ENCODE measurements around the gene BABAM2.

BABAM2 gene

DNA sequence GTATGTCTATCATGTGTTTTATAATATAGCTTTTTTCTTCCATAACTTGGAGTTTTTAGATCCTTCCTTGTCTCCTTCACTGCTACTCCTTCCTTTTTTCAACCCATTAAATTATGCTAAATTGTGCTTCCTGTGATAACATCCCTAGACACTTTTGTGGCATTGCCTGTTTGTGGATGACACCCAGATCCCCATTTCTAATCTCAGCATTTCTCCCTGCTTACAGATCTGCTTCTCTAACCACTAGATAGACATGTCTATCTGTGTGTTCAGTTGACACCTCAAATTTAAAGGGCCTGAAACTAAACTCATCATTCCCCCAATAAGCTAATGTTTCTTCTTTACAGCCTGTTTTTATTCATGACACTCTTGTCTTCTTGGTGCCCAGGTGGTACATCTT, 244.8 kb downstream of the BABAM2 start:
- DNase-seq = no peak

DNA sequence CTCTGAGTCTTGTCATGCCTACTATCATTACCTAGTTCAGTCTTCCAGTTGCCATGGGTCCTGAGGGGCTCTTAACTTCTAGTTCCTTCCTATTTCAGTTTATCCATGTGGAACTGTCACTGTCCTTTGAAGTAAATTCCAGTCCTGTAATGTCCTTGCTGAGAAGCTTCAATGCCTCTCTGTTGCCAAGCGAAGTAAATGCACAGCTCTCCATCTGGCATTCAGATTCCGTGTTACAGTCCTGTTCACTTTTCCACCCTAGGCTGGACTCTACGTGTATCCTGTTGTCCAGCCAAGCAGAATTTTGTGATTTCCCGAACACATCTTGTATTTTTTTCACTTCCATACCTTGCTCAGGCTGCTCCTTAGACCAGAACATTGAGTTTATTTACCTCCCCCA, 245.3 kb downstream of the BABAM2 start:
- no peak for DNase-seq

- DNase-seq = no peak
These were observed 246.0 kb downstream of the BABAM2 start for GRCh38 chr2:28136556-28136955.

DNA sequence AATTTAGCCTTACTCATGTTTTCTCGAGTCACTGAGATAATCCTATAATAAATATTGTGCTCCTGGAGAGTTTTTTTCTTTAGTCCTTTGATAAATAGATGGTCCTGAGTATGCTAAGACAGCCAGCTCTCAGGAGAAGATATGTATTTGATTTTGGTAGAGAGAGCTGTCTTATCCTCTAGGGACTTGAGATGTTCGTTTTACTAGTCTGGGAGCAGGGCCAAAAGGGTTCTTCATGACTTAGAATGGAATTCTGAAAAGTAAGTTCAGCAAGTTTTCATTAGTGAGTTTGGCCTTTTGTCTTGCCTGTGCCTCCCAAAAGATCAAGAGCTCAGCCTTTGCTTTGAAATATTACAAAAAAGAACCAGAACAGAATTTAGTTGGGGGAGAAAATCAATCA, 246.7 kb downstream of the BABAM2 start:
- no peak for DNase-seq

- DNase-seq = no peak
These were observed 251.9 kb downstream of the BABAM2 start for GRCh38 chr2:28142386-28142785.

GRCh38 chr2:28148000-28148399, 257.5 kb downstream of the BABAM2 start:
- DNase-seq = no peak

- DNase-seq = no peak
These were observed 258.0 kb downstream of the BABAM2 start for GRCh38 chr2:28148566-28148965.

DNA sequence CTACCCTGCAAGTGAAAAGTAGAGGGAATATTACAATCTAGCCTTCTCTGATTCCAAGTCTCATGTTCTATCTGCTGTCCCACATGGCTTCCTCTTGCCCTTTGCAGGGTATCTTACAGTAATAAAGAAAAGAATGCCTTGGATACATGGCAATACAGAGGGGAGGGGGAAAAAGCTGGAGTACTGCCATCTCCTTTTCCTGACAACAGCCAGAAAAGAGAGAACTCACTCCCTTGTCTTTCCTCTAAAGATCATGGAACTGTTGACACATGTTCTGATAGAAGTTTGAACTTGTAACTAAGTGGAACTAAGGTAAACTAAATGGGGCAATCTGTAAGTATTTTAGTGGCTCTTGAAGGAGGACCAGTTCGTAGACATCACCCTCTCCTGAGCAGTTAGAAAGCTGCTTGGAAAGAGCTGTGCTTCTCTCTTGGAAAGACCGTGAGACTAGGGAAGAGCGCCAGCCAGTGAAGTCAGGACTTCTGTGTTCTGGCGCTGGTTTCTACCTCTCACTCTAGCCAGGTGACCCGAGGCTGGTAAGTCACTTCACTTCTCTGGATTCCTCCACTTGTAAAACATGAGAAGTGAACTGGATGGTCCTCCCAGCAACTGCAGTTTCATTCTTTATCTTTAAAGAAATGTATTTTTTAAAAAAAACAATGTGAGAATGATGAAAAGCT, 259.8 kb downstream of the BABAM2 start:
- DNase-seq = no peak

- DNase-seq = no peak
These were observed 260.5 kb downstream of the BABAM2 start for GRCh38 chr2:28150994-28151393.

GRCh38 chr2:28152585-28153280, 262.2 kb downstream of the BABAM2 start:
- no peak for DNase-seq

- no peak for DNase-seq
These were observed 263.3 kb downstream of the BABAM2 start for GRCh38 chr2:28153851-28154250.

DNA sequence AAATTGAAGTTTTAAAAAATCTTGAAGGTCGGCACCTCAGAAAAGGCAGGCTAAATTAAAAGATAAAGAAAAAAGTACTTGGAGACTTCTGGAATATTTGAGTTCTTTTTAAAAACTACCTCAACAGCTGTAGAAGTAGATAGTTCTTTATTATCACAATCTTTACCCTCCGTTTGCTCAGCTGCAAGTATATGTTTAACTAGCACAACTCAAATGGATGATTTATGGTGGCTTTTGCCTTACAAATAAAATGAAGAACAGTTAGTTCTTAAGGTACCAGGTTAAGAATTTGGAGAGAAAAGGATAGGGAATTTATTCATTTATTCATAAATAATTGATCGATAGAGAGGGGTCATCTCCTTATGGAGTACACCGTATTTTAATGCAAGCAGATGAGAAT, 264.6 kb downstream of the BABAM2 start:
- DNase-seq = no peak

GRCh38 chr2:28155627-28156026, 265.1 kb downstream of the BABAM2 start:
- no peak for DNase-seq

DNA sequence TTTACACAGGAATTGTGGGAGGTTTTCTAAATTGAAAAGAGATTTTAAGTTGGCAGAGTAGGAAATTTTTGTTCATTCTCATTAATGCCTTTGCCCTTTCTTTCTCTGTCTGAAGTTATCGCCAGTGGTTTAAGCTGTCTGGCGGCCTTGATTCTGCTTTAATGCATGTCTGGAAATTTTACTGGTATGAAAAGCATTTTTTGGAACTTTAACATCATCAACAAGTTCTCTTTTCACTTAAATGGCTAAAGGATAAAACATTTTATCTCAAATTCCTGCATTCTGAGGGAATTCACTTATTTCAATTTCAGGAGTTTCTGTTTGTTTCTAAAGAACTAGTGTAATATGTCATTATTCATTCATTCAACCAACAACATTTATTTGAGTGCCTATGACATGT, 268.3 kb downstream of the BABAM2 start:
- no peak for DNase-seq

DNA sequence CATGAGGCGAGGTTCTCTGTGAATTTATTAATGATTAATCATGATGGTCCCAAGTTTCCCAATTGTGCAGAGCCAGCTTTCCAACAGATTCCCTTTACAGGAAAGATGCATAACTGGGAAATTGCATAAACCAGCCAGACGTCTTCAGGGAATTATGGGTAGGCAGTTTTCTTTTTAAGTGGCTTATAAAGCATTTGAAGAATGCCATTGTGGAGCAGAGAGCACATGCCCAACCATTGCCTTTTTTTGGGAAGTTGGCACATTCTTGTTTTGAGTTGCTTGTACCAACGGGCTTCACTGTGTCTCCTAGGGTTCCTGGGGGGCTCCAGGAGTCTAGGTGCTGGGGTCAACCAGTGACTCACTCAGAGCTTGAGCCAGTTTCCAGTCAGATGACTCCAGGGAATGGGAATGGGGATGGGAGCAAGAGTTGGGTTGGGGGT, 270.5 kb downstream of the BABAM2 start:
- DNase-seq = no peak

DNA sequence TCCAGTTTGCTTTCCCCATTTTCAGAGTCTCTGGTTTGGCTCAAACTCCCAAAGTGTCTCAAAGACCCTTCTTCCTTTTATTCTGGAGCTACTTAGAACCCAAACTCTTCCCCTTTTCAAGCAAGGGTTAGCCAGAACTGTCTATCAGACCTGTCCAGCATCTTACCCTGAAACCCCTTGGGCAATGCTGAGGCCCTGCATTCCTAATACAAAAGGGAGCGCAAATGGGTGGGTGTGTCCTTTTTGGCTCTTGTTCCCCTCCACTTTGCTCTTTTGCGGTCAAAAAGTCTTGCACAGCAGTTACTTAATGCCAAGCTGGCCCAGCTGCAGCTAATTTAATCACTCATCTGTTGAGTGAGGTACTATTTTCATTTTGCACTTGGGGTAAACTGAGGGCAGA, 270.9 kb downstream of the BABAM2 start:
- DNase-seq = no peak

DNA sequence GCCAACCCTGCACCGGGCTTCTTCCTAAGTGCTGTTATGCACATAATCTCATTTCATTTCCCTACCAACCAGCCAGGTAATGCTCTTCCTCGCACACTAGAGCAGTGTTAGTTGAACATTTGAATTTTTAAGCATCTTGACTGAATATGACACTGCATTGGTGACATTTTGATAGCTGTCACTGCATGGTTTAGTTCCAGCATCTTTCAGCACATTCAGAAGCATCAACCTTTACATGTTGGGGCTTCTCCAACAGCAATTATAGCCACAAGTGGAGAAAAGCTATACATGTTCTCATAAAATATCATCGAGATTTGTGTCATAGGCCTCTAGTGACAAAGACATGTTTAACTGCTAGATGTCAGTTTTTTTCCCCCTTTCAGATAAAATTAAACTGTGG, 272.0 kb downstream of the BABAM2 start:
- no peak for DNase-seq

DNA sequence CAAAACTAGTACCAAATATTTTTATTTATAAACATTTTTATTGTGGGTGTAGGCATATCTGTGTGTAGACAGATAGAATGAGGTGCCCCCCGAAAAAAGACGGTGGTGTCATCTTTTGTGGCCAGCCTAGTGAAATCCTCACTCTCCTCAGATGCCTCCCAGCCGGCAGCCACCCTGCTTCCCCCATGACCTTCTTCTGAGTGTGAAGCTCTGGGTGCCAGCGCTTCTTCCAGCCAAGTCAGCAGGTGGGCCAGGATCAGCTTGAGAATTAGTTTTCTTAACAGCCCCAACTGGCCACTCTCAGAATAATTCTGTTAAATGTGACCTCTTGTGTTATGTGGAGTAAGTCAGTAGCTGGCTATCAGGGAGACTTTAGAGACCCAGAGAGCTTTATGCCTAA, 272.5 kb downstream of the BABAM2 start:
- DNase-seq = no peak

DNA sequence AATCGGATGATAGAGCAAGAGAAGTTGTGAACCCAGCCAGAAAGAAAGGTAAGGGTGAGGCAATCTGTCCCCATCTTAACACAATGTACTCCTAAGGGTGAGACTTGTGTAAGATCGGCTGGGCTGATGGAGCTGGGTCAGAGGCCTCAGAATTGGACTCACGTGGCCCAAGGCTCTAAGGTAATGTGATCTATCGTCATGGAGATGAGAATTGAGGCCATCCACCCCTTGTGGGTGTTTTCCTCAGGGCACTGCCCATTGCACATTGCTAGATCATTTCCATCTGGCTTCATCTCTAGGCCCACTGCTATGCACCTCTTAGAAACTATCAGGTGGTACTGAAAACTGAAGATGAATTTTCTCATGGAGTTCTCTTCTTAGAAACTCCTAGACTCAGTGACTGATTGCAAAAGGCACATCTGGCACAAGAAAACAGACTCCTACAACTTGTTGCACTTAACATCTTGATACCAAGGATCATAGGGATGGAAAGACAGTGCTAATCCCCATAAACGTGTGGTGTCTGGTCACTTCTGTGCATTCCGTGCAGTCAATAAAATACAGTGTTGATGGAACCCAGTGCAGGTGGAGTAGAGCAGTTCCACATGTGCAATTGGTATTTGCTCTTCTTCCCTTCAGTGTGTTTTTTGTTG, 273.2 kb downstream of the BABAM2 start:
- DNase-seq = no peak

GRCh38 chr2:28164280-28164801, 273.8 kb downstream of the BABAM2 start:
- no peak for DNase-seq

GRCh38 chr2:28165087-28165635, 274.6 kb downstream of the BABAM2 start:
- DNase-seq = no peak

DNA sequence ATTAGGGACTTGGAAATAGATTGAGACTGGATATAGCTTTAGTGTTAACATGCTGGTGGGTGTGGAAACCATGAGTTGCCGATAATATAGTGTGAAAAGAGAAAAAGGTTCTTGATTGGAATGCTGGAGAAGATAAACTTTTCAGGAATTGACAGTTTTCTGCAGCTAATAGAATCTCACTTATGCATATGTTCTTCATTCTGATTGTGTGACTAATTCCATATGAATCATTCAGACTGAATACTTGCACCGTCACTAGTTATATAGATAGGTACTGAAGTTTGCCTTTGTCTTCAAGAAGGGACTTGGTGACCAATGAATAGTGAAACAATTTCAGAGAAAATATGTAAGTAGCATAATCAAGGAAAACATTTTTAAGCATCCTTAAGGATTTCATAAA, 276.4 kb downstream of the BABAM2 start:
- no peak for DNase-seq

GRCh38 chr2:28168376-28168775, 277.8 kb downstream of the BABAM2 start:
- DNase-seq = no peak

DNA sequence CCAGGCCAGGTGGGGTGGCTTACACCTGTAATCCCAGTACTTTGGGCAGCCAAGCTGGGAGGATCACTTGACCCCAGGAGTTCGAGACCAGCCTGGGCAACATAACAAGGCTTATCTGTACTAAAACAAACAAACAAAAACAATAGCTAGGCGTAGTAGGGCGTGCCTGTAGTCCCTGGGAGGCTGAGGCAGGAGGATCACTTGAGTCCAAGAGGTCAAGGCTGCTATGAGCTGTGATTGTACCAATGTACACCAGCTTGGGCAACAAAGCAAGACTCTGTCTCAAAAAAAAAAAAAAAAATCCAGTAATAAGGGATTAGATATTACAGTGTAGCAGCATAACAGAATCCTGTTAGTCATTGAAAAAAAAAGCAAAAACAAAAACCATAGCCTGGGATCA, 279.0 kb downstream of the BABAM2 start:
- DNase-seq = no peak
